Measurements from ENCODE around the gene SETBP1.

DNA sequence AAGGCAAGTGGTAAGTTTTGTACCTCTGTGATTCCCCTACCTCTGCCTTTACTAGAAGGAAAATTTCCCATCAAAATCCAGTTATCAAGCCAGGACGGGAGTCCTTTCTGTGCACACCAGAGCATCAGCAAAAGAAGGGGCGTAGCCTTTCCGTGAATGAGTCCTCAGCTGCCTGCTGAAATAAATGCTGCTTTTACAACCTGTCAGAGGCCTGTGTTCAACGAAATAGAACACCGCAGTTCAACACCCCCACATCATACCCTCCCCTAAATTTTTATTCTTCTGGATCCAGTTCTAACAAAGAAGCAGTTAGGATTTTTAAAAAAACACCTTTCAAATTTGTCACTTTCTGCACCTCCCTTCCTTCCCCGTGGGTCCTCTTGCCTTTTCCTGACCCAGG, 135.8 kb downstream of the SETBP1 start:
- TF ChIP-seq HDAC6 (IDR thresholded peaks at IDR 0.05; ENCODE audit: low read depth, low read length), result no peak
- TF ChIP-seq, protein P1, sequence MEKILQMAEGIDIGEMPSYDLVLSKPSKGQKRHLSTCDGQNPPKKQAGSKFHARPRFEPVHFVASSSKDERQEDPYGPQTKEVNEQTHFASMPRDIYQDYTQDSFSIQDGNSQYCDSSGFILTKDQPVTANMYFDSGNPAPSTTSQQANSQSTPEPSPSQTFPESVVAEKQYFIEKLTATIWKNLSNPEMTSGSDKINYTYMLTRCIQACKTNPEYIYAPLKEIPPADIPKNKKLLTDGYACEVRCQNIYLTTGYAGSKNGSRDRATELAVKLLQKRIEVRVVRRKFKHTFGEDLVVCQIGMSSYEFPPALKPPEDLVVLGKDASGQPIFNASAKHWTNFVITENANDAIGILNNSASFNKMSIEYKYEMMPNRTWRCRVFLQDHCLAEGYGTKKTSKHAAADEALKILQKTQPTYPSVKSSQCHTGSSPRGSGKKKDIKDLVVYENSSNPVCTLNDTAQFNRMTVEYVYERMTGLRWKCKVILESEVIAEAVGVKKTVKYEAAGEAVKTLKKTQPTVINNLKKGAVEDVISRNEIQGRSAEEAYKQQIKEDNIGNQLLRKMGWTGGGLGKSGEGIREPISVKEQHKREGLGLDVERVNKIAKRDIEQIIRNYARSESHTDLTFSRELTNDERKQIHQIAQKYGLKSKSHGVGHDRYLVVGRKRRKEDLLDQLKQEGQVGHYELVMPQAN (IDR thresholded peaks at IDR 0.05; ENCODE audit: borderline replicate concordance), result no peak
- no peak for TF ChIP-seq TAF1 (IDR thresholded peaks at IDR 0.05; ENCODE audit: control insufficient read depth, extremely low read depth, insufficient read depth, low read length, severe bottlenecking)
- no peak for TF ChIP-seq CSDE1 (IDR thresholded peaks at IDR 0.05)
- TF ChIP-seq, protein P2, sequence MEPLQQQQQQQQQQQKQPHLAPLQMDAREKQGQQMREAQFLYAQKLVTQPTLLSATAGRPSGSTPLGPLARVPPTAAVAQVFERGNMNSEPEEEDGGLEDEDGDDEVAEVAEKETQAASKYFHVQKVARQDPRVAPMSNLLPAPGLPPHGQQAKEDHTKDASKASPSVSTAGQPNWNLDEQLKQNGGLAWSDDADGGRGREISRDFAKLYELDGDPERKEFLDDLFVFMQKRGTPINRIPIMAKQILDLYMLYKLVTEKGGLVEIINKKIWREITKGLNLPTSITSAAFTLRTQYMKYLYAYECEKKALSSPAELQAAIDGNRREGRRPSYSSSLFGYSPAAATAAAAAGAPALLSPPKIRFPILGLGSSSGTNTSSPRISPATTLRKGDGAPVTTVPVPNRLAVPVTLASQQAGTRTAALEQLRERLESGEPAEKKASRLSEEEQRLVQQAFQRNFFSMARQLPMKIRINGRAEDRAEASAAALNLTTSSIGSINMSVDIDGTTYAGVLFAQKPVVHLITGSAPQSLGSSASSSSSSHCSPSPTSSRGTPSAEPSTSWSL (CRISPR knock-in tag; IDR thresholded peaks at IDR 0.05; ENCODE audit: borderline replicate concordance), result no peak
- TF ChIP-seq CC2D1A (IDR thresholded peaks at IDR 0.05), result no peak
- no peak for TF ChIP-seq NELFE (IDR thresholded peaks at IDR 0.05; ENCODE audit: insufficient read depth, insufficient read length)
- no peak for TF ChIP-seq ELF1 (tag; IDR thresholded peaks at IDR 0.05)
- no peak for TF ChIP-seq PML (IDR thresholded peaks at IDR 0.05; ENCODE audit: low read length)
- TF ChIP-seq, protein P3, sequence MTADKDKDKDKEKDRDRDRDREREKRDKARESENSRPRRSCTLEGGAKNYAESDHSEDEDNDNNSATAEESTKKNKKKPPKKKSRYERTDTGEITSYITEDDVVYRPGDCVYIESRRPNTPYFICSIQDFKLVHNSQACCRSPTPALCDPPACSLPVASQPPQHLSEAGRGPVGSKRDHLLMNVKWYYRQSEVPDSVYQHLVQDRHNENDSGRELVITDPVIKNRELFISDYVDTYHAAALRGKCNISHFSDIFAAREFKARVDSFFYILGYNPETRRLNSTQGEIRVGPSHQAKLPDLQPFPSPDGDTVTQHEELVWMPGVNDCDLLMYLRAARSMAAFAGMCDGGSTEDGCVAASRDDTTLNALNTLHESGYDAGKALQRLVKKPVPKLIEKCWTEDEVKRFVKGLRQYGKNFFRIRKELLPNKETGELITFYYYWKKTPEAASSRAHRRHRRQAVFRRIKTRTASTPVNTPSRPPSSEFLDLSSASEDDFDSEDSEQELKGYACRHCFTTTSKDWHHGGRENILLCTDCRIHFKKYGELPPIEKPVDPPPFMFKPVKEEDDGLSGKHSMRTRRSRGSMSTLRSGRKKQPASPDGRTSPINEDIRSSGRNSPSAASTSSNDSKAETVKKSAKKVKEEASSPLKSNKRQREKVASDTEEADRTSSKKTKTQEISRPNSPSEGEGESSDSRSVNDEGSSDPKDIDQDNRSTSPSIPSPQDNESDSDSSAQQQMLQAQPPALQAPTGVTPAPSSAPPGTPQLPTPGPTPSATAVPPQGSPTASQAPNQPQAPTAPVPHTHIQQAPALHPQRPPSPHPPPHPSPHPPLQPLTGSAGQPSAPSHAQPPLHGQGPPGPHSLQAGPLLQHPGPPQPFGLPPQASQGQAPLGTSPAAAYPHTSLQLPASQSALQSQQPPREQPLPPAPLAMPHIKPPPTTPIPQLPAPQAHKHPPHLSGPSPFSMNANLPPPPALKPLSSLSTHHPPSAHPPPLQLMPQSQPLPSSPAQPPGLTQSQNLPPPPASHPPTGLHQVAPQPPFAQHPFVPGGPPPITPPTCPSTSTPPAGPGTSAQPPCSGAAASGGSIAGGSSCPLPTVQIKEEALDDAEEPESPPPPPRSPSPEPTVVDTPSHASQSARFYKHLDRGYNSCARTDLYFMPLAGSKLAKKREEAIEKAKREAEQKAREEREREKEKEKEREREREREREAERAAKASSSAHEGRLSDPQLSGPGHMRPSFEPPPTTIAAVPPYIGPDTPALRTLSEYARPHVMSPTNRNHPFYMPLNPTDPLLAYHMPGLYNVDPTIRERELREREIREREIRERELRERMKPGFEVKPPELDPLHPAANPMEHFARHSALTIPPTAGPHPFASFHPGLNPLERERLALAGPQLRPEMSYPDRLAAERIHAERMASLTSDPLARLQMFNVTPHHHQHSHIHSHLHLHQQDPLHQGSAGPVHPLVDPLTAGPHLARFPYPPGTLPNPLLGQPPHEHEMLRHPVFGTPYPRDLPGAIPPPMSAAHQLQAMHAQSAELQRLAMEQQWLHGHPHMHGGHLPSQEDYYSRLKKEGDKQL (CRISPR knock-in tag; IDR thresholded peaks at IDR 0.05; ENCODE audit: borderline replicate concordance), result no peak
- TF ChIP-seq, protein P4, sequence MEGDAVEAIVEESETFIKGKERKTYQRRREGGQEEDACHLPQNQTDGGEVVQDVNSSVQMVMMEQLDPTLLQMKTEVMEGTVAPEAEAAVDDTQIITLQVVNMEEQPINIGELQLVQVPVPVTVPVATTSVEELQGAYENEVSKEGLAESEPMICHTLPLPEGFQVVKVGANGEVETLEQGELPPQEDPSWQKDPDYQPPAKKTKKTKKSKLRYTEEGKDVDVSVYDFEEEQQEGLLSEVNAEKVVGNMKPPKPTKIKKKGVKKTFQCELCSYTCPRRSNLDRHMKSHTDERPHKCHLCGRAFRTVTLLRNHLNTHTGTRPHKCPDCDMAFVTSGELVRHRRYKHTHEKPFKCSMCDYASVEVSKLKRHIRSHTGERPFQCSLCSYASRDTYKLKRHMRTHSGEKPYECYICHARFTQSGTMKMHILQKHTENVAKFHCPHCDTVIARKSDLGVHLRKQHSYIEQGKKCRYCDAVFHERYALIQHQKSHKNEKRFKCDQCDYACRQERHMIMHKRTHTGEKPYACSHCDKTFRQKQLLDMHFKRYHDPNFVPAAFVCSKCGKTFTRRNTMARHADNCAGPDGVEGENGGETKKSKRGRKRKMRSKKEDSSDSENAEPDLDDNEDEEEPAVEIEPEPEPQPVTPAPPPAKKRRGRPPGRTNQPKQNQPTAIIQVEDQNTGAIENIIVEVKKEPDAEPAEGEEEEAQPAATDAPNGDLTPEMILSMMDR (IDR thresholded peaks at IDR 0.05 in 2 of 3, conservative IDR thresholded peaks at IDR 0.05 in 1 of 3; ENCODE audit: insufficient read depth in 2 of 3, low read depth in 1 of 3, low read length in 3 of 3), result no peak
- TF ChIP-seq SIN3A (IDR thresholded peaks at IDR 0.05; ENCODE audit: borderline replicate concordance in 2 of 2, control insufficient read depth in 1 of 2, low read depth in 2 of 2, low read length in 2 of 2), result no peak
- no peak for TF ChIP-seq FOXA1 (IDR thresholded peaks at IDR 0.05; ENCODE audit: borderline replicate concordance)
- no peak for TF ChIP-seq ZNF75A (CRISPR knock-in tag; IDR thresholded peaks at IDR 0.05)
